GM23338 (cell line): ENCODE results near the gene TMEM120B.

Experiments used
- CREB1 ChIP-seq: fragments of 250-450 bp; sonication (Bioruptor Pico); IDR thresholded peaks from 2 replicates; pipeline ENCODE4 v1.5.0; 2020; ENCODE audit warnings: low read depth, mild to moderate bottlenecking, moderate library complexity
- EZH2 ChIP-seq: fragments of 200-600 bp; sonication (generic); IDR thresholded peaks from one replicate; pipeline ENCODE4 v1.8.0; 2017; ENCODE audit warnings: antibody characterized with exemption, mild to moderate bottlenecking, low read depth; ENCODE audit not compliant: unreplicated experiment
- EZH2phosphoT487 ChIP-seq: fragments of 200-600 bp; sonication (generic); IDR thresholded peaks from one replicate; pipeline ENCODE4 v1.8.1; 2018; ENCODE audit warnings: antibody characterized with exemption; ENCODE audit not compliant: unreplicated experiment
- POLR2AphosphoS5 ChIP-seq: IDR thresholded peaks from 2 replicates; pipeline ENCODE4 v1.6.1; 2016; ENCODE audit warnings: antibody characterized with exemption, low read depth
- TF ChIP-seq, protein P1 (sequence below), 2 experiments: fragments of 200-600 bp in 1 of 2; sonication (generic) in 1 of 2; conservative IDR thresholded peaks; 2 replicates each; pipeline versions ENCODE4 v1.5.1 to v1.6.1; 2016 to 2017; ENCODE audit warnings: antibody characterized with exemption in 2 of 2, low read depth in 2 of 2, mild to moderate bottlenecking in 2 of 2, moderate library complexity in 1 of 2
- TF ChIP-seq, protein P2 (sequence below): fragments of 250-450 bp; sonication (Bioruptor Pico); IDR thresholded peaks from 2 replicates; pipeline ENCODE4 v1.5.0; 2020; ENCODE audit warnings: mild to moderate bottlenecking, moderate library complexity
- TF ChIP-seq, protein P3 (sequence below): IDR thresholded peaks from one replicate; pipeline ENCODE4 v1.6.1; 2018; ENCODE audit warnings: antibody characterized with exemption; ENCODE audit not compliant: unreplicated experiment
- TF ChIP-seq, protein P4 (sequence below): IDR thresholded peaks from 2 replicates; pipeline ENCODE4 v1.6.1; 2016; ENCODE audit warnings: antibody characterized with exemption

DNA sequence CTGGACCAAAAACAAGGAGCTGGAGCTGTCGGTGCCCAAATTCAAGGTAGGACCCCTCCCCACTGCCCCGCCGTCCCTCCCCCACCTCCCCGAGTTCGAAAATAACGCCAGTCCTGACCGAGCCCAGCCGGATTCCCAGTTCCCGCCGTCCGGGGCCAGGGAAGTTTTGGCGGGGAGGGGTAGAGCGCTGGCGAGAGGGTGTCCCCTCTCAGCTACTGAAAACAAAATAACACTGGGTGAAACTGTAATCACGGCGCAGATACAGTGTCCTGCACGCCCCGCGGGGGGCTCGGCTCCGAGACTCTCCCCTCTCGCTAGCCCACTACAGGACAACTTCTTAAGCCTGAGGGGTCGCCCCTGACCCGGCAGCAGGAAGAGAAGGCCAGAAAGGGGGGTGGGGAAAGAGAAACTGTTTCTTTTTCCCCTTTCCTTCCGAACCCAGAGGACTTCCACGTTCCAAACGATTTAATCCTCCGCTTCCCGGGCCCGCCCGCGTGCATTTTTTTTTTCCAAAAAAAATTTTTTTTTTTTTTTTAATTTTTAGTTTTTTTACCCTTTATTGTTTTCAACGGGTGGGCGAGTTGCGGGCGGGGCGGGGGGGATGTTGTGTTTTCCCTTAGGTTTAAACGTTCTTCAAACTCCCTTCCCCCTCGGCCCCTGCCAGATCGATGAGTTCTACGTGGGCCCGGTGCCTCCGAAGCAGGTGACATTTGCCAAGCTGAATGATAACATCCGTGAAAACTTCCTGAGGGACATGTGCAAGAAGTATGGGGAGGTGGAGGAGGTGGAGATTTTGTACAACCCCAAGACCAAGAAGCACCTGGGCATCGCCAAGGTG lies 92.8 kb downstream of the TMEM120B start:
- TF ChIP-seq, protein P1, sequence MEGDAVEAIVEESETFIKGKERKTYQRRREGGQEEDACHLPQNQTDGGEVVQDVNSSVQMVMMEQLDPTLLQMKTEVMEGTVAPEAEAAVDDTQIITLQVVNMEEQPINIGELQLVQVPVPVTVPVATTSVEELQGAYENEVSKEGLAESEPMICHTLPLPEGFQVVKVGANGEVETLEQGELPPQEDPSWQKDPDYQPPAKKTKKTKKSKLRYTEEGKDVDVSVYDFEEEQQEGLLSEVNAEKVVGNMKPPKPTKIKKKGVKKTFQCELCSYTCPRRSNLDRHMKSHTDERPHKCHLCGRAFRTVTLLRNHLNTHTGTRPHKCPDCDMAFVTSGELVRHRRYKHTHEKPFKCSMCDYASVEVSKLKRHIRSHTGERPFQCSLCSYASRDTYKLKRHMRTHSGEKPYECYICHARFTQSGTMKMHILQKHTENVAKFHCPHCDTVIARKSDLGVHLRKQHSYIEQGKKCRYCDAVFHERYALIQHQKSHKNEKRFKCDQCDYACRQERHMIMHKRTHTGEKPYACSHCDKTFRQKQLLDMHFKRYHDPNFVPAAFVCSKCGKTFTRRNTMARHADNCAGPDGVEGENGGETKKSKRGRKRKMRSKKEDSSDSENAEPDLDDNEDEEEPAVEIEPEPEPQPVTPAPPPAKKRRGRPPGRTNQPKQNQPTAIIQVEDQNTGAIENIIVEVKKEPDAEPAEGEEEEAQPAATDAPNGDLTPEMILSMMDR (conservative IDR thresholded peaks at IDR 0.05; ENCODE audit: low read depth in 2 of 2), result no peak
- TF ChIP-seq EZH2 (no peak), POLR2AphosphoS5 (no peak), CREB1 (CRISPR knock-in tag) (no peak), EZH2phosphoT487 (no peak)
- TF ChIP-seq, protein P2, sequence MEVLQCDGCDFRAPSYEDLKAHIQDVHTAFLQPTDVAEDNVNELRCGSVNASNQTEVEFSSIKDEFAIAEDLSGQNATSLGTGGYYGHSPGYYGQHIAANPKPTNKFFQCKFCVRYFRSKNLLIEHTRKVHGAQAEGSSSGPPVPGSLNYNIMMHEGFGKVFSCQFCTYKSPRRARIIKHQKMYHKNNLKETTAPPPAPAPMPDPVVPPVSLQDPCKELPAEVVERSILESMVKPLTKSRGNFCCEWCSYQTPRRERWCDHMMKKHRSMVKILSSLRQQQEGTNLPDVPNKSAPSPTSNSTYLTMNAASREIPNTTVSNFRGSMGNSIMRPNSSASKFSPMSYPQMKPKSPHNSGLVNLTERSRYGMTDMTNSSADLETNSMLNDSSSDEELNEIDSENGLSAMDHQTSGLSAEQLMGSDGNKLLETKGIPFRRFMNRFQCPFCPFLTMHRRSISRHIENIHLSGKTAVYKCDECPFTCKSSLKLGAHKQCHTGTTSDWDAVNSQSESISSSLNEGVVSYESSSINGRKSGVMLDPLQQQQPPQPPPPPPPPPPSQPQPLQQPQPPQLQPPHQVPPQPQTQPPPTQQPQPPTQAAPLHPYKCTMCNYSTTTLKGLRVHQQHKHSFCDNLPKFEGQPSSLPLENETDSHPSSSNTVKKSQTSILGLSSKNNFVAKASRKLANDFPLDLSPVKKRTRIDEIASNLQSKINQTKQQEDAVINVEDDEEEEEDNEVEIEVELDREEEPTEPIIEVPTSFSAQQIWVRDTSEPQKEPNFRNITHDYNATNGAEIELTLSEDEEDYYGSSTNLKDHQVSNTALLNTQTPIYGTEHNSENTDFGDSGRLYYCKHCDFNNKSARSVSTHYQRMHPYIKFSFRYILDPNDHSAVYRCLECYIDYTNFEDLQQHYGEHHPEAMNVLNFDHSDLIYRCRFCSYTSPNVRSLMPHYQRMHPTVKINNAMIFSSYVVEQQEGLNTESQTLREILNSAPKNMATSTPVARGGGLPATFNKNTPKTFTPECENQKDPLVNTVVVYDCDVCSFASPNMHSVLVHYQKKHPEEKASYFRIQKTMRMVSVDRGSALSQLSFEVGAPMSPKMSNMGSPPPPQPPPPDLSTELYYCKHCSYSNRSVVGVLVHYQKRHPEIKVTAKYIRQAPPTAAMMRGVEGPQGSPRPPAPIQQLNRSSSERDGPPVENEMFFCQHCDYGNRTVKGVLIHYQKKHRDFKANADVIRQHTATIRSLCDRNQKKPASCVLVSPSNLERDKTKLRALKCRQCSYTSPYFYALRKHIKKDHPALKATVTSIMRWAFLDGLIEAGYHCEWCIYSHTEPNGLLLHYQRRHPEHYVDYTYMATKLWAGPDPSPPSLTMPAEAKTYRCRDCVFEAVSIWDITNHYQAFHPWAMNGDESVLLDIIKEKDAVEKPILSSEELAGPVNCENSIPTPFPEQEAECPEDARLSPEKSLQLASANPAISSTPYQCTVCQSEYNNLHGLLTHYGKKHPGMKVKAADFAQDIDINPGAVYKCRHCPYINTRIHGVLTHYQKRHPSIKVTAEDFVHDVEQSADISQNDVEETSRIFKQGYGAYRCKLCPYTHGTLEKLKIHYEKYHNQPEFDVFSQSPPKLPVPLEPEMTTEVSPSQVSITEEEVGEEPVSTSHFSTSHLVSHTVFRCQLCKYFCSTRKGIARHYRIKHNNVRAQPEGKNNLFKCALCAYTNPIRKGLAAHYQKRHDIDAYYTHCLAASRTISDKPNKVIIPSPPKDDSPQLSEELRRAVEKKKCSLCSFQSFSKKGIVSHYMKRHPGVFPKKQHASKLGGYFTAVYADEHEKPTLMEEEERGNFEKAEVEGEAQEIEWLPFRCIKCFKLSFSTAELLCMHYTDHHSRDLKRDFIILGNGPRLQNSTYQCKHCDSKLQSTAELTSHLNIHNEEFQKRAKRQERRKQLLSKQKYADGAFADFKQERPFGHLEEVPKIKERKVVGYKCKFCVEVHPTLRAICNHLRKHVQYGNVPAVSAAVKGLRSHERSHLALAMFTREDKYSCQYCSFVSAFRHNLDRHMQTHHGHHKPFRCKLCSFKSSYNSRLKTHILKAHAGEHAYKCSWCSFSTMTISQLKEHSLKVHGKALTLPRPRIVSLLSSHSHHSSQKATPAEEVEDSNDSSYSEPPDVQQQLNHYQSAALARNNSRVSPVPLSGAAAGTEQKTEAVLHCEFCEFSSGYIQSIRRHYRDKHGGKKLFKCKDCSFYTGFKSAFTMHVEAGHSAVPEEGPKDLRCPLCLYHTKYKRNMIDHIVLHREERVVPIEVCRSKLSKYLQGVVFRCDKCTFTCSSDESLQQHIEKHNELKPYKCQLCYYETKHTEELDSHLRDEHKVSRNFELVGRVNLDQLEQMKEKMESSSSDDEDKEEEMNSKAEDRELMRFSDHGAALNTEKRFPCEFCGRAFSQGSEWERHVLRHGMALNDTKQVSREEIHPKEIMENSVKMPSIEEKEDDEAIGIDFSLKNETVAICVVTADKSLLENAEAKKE (CRISPR knock-in tag), result no peak
- TF ChIP-seq, protein P3, sequence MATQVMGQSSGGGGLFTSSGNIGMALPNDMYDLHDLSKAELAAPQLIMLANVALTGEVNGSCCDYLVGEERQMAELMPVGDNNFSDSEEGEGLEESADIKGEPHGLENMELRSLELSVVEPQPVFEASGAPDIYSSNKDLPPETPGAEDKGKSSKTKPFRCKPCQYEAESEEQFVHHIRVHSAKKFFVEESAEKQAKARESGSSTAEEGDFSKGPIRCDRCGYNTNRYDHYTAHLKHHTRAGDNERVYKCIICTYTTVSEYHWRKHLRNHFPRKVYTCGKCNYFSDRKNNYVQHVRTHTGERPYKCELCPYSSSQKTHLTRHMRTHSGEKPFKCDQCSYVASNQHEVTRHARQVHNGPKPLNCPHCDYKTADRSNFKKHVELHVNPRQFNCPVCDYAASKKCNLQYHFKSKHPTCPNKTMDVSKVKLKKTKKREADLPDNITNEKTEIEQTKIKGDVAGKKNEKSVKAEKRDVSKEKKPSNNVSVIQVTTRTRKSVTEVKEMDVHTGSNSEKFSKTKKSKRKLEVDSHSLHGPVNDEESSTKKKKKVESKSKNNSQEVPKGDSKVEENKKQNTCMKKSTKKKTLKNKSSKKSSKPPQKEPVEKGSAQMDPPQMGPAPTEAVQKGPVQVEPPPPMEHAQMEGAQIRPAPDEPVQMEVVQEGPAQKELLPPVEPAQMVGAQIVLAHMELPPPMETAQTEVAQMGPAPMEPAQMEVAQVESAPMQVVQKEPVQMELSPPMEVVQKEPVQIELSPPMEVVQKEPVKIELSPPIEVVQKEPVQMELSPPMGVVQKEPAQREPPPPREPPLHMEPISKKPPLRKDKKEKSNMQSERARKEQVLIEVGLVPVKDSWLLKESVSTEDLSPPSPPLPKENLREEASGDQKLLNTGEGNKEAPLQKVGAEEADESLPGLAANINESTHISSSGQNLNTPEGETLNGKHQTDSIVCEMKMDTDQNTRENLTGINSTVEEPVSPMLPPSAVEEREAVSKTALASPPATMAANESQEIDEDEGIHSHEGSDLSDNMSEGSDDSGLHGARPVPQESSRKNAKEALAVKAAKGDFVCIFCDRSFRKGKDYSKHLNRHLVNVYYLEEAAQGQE, result no peak
- TF ChIP-seq, protein P4, sequence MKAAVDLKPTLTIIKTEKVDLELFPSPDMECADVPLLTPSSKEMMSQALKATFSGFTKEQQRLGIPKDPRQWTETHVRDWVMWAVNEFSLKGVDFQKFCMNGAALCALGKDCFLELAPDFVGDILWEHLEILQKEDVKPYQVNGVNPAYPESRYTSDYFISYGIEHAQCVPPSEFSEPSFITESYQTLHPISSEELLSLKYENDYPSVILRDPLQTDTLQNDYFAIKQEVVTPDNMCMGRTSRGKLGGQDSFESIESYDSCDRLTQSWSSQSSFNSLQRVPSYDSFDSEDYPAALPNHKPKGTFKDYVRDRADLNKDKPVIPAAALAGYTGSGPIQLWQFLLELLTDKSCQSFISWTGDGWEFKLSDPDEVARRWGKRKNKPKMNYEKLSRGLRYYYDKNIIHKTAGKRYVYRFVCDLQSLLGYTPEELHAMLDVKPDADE, result no peak
